ENCODE measurements around the gene NIPSNAP3A.

Gene NIPSNAP3A

DNA sequence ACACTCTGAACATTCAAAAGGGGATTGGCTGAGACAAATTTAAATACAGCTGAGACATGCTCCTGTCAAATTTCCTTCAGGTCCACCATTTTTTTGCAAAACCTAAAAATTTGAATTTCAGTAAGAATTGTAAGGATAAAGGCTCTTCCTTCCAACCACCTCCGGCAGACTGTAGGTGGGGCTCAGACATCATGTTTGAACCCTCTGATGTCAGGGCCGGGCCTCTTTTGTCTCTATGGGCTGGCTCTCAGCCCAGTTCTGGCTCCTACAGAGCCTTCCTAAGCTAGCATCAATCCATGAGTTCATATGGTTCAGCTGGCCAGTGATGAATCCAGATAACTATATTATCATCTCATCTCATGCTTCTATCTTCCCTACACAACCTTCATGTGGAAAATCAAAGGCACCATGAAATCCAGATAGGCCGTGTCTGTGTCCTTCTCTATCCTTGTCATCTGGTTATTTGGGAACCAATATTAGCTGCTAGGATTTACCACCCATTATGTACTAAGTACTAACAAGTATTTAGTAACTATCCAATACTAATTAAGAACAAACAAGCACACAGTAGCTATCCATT lies 60.6 kb downstream of the NIPSNAP3A start:
- no peak for DNase-seq (ENCODE audit: low read depth)

Measured in T follicular helper cell (primary cell).